ENCODE data around the gene IQSEC3. TPM values are rescaled to one million over a fixed set of nuclear protein-coding genes. Genes with fewer than 3 reads are reported as not detected.
"Not testable (repeated sequence)": the region's sequence is repeated elsewhere in the genome, so short reads cannot be mapped to it uniquely, and the experiment has no call there.

Gene IQSEC3
- total RNA-seq, 1 experiment from 2014 or later = 0.55 TPM

DNA sequence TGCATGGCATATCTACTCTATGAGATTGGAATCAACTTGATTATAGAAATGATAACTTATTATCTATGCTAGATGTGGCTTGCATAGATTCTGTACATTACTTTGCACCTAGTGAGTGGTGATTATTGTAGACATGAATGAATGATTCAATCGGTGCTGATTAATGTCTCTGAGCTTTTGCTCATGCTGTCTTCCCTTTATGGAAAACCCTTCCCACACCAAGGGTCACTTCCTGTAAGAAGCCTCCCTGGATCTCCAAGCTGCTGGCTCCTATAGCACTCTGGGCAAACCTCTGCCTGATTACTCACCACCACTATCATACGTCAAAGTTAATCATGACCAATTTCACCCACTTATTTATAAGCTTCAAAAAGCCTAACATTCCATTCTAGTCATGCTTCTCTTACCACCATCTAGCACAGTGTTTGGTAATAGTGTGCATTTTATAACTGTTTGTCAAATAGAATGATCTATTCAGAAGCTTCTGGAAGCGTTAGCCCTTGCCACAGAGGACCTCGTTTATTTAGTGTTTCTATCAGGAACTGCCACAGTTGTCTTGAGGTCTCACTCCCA is 990 bp upstream of the IQSEC3 start:
- H2AK5ac ChIP-seq (ENCODE audit: insufficient read length, low read length); H3K79me1 ChIP-seq (ENCODE audit: insufficient read depth, low read depth, low read length, poor library complexity, severe bottlenecking); DNase-seq; H4K8ac ChIP-seq (replicated peaks; ENCODE audit: insufficient read length, low read depth, low read length); H2BK15ac ChIP-seq (ENCODE audit: low read depth, low read length); H3K4me2 ChIP-seq (ENCODE audit: insufficient read depth, insufficient read length, low read length); H3K27me3 ChIP-seq (ENCODE audit: insufficient read depth, low read length); H4K5ac ChIP-seq (ENCODE audit: insufficient read length, low read depth, low read length); H3K27ac ChIP-seq (ENCODE audit: insufficient read length, low read depth, low read length); H2BK5ac ChIP-seq (ENCODE audit: insufficient read length, low read length); H3K23me2 ChIP-seq (ENCODE audit: insufficient read length, low read depth, low read length, poor library complexity, severe bottlenecking); H3K79me2 ChIP-seq (ENCODE audit: insufficient read depth, low read length); H2BK20ac ChIP-seq (ENCODE audit: low read depth, low read length, poor library complexity, severe bottlenecking); H4K91ac ChIP-seq (ENCODE audit: insufficient read length, low read depth, low read length); H3K18ac ChIP-seq (ENCODE audit: insufficient read length, low read depth, low read length); H3K23ac ChIP-seq (ENCODE audit: insufficient read length, low read depth, low read length); H3K4me1 Mint-ChIP-seq; H3K56ac ChIP-seq (ENCODE audit: insufficient read length, low read depth, low read length); H4K20me1 ChIP-seq (ENCODE audit: control insufficient read depth, insufficient read depth, insufficient read length); H3K9ac ChIP-seq (ENCODE audit: extremely low read depth, insufficient read length, low read length); H2AFZ ChIP-seq (ENCODE audit: low read length); H2BK12ac ChIP-seq (ENCODE audit: insufficient read length, low read depth, low read length); H3K27ac Mint-ChIP-seq; H3K9me3 Mint-ChIP-seq; H3K9me3 ChIP-seq (ENCODE audit: control insufficient read depth, low read depth, low read length); H3K4me1 ChIP-seq (ENCODE audit: insufficient read depth, low read length); H2BK120ac ChIP-seq (ENCODE audit: low read depth, low read length, poor library complexity, severe bottlenecking); H3K14ac ChIP-seq (ENCODE audit: insufficient read depth, low read length); H3K36me3 Mint-ChIP-seq (ENCODE audit: insufficient read depth in 1 of 3, low read depth in 3 of 3); H3K4ac ChIP-seq (ENCODE audit: low read depth, low read length); H3T11ph ChIP-seq (ENCODE audit: low read length): not testable (repeated sequence)
- Mint-ChIP-seq H3K27me3 (ENCODE audit: low read depth) (peaks cover 59% of the 10 kb centered on the region), H3K4me3 (peak overlapping the region; percentile 58 to 82)
- WGBS (ENCODE audit: extremely low coverage, insufficient read length, low lambda C conversion rate) = no CpG with 5 or more reads among the region's 4 CpGs

DNA sequence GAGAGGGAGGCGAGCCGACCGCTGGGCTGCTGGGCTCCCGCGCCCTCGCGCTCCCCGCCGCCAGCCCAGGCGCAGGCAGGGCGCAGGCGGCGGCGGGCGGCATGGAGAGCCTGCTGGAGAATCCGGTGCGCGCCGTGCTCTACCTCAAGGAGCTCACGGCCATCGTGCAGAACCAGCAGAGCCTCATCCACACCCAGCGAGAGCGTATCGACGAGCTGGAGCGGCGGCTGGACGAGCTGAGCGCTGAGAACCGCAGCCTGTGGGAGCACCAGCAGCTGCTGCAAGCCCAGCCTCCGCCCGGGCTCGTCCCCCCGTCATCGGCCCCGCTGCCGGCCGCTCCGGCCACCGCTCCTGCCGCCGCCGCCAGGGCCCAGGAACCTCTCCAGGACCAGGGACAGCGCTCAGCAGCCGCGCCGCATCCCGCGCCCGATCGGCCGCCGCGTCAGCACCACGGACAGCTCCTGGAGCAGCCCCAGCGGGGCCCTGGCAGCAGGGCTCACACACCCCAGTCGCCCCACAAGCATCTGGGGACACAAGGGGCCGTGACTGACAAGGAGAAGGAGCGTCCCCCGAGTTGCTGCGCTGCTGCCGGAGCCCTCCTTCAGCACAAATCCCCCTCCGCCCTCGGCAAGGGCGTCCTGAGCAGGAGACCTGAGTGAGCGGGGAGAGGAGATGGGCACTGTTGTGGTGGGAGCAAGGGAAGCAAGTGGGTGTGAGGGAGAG is 376 bp downstream of the IQSEC3 start:
- not testable (repeated sequence) for H3K23me2 ChIP-seq (ENCODE audit: insufficient read length, low read depth, low read length, poor library complexity, severe bottlenecking)

More for the DNA sequence above, 376 bp downstream of the IQSEC3 start:
- H2BK20ac ChIP-seq (ENCODE audit: low read depth, low read length, poor library complexity, severe bottlenecking); H4K20me1 ChIP-seq (ENCODE audit: control insufficient read depth, insufficient read depth, insufficient read length); H2BK120ac ChIP-seq (ENCODE audit: low read depth, low read length, poor library complexity, severe bottlenecking); H4K8ac ChIP-seq (replicated peaks; ENCODE audit: insufficient read length, low read depth, low read length); H3K14ac ChIP-seq (ENCODE audit: insufficient read depth, low read length); H2AK5ac ChIP-seq (ENCODE audit: insufficient read length, low read length); H4K5ac ChIP-seq (ENCODE audit: insufficient read length, low read depth, low read length); H3K4ac ChIP-seq (ENCODE audit: low read depth, low read length); H3K27me3 ChIP-seq (ENCODE audit: insufficient read depth, low read length); H3K27ac Mint-ChIP-seq; H3K23ac ChIP-seq (ENCODE audit: insufficient read length, low read depth, low read length); H3K36me3 Mint-ChIP-seq (ENCODE audit: insufficient read depth in 1 of 3, low read depth in 3 of 3); H3K9me3 ChIP-seq (ENCODE audit: control insufficient read depth, low read depth, low read length); H3T11ph ChIP-seq (ENCODE audit: low read length); H3K18ac ChIP-seq (ENCODE audit: insufficient read length, low read depth, low read length); H3K4me1 ChIP-seq (ENCODE audit: insufficient read depth, low read length); H3K4me3 Mint-ChIP-seq; H2BK12ac ChIP-seq (ENCODE audit: insufficient read length, low read depth, low read length); H3K4me1 Mint-ChIP-seq; H4K91ac ChIP-seq (ENCODE audit: insufficient read length, low read depth, low read length); H3K79me2 ChIP-seq (ENCODE audit: insufficient read depth, low read length); H2AFZ ChIP-seq (ENCODE audit: low read length); H3K9me3 Mint-ChIP-seq; H3K56ac ChIP-seq (ENCODE audit: insufficient read length, low read depth, low read length); H2BK5ac ChIP-seq (ENCODE audit: insufficient read length, low read length); H3K79me1 ChIP-seq (ENCODE audit: insufficient read depth, low read depth, low read length, poor library complexity, severe bottlenecking); H3K9ac ChIP-seq (ENCODE audit: extremely low read depth, insufficient read length, low read length); H3K27ac ChIP-seq (ENCODE audit: insufficient read length, low read depth, low read length); H2BK15ac ChIP-seq (ENCODE audit: low read depth, low read length): not testable (repeated sequence)
- peak; percentile 77 for DNase-seq
- H3K27me3 Mint-ChIP-seq (ENCODE audit: low read depth) = peaks cover 61% of the 10 kb centered on the region
- WGBS (ENCODE audit: extremely low coverage, insufficient read length, low lambda C conversion rate) = no CpG with 5 or more reads among the region's 66 CpGs
- H3K4me2 ChIP-seq (ENCODE audit: insufficient read depth, insufficient read length, low read length) = peak overlapping the region; percentile 37

All from H9 (cell line).